Cardiac ventricle fibroblast (primary cell): ENCODE results near the gene EXOC5. TPM values are rescaled to one million over a fixed set of nuclear protein-coding genes. Genes with fewer than 3 reads are reported as not detected.

Experiments used
- total RNA-seq: library from RNA; depleted of rRNA; stranded (reverse); fragments of >200 nt; gene quantifications from 2 replicates; pipeline ENCODE4 v1.2.3, GENCODE V29; 2015

Gene EXOC5, protein sequence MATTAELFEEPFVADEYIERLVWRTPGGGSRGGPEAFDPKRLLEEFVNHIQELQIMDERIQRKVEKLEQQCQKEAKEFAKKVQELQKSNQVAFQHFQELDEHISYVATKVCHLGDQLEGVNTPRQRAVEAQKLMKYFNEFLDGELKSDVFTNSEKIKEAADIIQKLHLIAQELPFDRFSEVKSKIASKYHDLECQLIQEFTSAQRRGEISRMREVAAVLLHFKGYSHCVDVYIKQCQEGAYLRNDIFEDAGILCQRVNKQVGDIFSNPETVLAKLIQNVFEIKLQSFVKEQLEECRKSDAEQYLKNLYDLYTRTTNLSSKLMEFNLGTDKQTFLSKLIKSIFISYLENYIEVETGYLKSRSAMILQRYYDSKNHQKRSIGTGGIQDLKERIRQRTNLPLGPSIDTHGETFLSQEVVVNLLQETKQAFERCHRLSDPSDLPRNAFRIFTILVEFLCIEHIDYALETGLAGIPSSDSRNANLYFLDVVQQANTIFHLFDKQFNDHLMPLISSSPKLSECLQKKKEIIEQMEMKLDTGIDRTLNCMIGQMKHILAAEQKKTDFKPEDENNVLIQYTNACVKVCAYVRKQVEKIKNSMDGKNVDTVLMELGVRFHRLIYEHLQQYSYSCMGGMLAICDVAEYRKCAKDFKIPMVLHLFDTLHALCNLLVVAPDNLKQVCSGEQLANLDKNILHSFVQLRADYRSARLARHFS
- total RNA-seq, result 27.6 and 28.9 TPM in 2 replicates

DNA sequence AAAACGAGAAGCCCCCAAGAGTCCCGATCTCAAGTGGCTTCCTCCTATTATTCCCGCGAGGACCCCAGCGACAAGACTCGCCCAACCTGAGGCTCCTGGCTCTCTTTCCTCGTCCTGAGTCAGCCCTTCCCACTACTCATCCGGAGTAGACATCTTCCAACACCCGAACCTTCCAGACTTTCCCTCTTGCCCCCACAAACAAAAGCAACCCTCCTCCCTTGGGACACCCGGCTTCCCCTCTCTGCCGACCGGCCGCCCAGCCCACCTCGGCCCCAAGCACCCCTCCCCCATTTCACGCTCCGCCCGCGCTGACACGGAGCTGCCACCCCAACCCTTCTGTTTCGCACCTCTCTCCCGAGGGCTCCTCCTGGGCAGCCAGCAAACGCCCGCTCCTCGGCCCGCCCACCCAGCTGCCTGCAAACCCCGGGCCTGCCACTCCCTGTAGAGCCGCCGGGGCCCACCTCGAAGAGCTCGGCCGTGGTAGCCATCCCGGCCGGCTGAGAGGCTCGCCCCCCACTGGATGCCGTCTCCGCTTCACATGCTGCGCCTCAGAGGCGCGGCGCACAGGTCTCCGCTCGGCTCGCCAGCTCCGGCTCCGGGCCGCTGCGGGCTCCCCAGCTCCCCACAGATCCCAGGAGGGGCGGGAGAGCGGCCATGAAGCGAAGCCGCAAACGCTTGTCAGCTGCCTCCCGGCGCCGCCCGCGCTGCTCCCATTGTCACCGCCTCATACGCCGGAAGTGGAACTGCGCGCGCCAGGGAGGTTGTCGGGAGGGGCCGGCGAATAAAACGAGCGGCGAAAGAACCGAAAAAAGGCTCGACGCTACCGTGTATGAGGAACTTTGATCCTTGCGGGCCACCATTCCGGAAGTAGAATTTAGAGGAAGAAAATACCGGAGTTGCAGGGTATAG, at the start of gene EXOC5, which contains the start of gene AP5M1:
Gene EXOC5, minus strand, starts transcription at position 745 of the 909 bp plus-strand sequence. Its CDS starts 257 bp downstream, at position 488.
Gene AP5M1, plus strand, starts transcription at position 811 of the 909 bp plus-strand sequence. CDS start 344 bp downstream, outside the sequence.

Other genes with a start within 250 kb of the EXOC5 start
- 16.1 and 20.0 TPM in 2 replicates for gene AP5M1, start 66 bp upstream of the EXOC5 start, total RNA-seq
- 10.8 and 11.4 TPM in 2 replicates for gene NAA30, start 121.7 kb upstream of the EXOC5 start, total RNA-seq
- gene CCDC198, start 225.0 kb upstream of the EXOC5 start, total RNA-seq, result not detected in 2 replicates